HepG2 (cell line): ENCODE measurements around the gene MYOM1. TPM values are rescaled to one million over a fixed set of nuclear protein-coding genes. Genes with fewer than 3 reads are reported as not detected.

ENCODE experiments used
- ATAC-seq: fragments of 200-7000 bp; cut with Tn5 transposase; 3 replicates; pipeline ENCODE4 v1.9.1; 2020; ENCODE audit warnings: mild to moderate bottlenecking, moderate library complexity
- BruUV-seq: library from RNA; stranded (reverse); fragments of 400-500 nt; replicated peaks from 2 replicates; lab custom pipeline; 2021; lab: Mats Ljungman, UMichigan
- CTCF ChIA-PET: fragments of 300-600 bp; formaldehyde crosslinking; extraction: SDS; loops from one replicate; lab custom pipeline; 2021; ENCODE audit warnings: low total read pairs, inconsistent platforms, low intra/inter-chr PET ratio; lab: Yijun Ruan, JAX
- POLR2A ChIA-PET: fragments of 350-600 bp; sonication (Branson Sonifier 250); formaldehyde crosslinking; loops from one replicate; lab custom pipeline; 2020; ENCODE audit warnings: antibody characterized with exemption, inconsistent platforms; lab: Yijun Ruan, JAX
- DNase-seq: peaks from one replicate; pipeline ENCODE4 v3.0.0-alpha.2; 2015; ENCODE audit warnings: low spot score
- FAIRE-seq: peaks from 3 replicates; lab custom pipeline; 2011; peaks lifted over from hg19 to GRCh38; lab: Jason Lieb, UNC
- H2AFZ ChIP-seq: one replicate; pipeline ENCODE4 v1.6.1; 2011; ENCODE audit warnings: low read length, inconsistent platforms
- H3K27ac ChIP-seq: fragments of 300-600 bp; 3 replicates; pipeline ENCODE4 v1.8.0; 2011; ENCODE audit warnings: mixed run types, mild to moderate bottlenecking, mixed read lengths, low read length, inconsistent platforms; ENCODE audit not compliant: insufficient read depth; ENCODE audit errors: extremely low read length
- H3K27me3 ChIP-seq, 2 experiments: fragments of 200-600 bp in 1 of 2; 2 replicates in 1 of 2; 3 replicates in 1 of 2; pipeline versions ENCODE4 v1.6.0 to v1.8.0; 2011; ENCODE audit warnings: low read length in 2 of 2, mild to moderate bottlenecking in 2 of 2, moderate library complexity in 2 of 2, inconsistent platforms in 1 of 2; ENCODE audit not compliant: insufficient read depth in 2 of 2, control insufficient read depth in 1 of 2
- H3K36me3 ChIP-seq, 2 experiments: fragments of 200-600 bp in 1 of 2; replicated peaks in 1 of 2; 2 replicates in 1 of 2; 3 replicates in 1 of 2; pipeline versions ENCODE4 v1.5.1 to v1.8.0; 2011; ENCODE audit warnings: low read length in 2 of 2, inconsistent platforms in 1 of 2; ENCODE audit not compliant: insufficient read depth in 2 of 2, control insufficient read depth in 1 of 2
- H3K4me1 ChIP-seq: 2 replicates; pipeline ENCODE4 v1.5.1; 2012; ENCODE audit warnings: low read length, inconsistent platforms; ENCODE audit not compliant: insufficient read depth
- H3K4me2 ChIP-seq: 2 replicates; pipeline ENCODE4 v1.6.0; 2011; ENCODE audit warnings: low read depth, low read length, inconsistent platforms
- H3K4me3 ChIP-seq, 3 experiments: fragments of 200-600 bp in 1 of 3; sonication (generic), shearing (Covaris generic) in 1 of 3; replicated peaks in 1 of 3; 2 replicates each; pipeline ENCODE4 v1.5.1; 2011 to 2016; ENCODE audit warnings: low read length in 3 of 3, inconsistent platforms in 2 of 3, low read depth in 2 of 3, mild to moderate bottlenecking in 2 of 3, control low read depth in 1 of 3, mixed read lengths in 1 of 3; ENCODE audit not compliant: insufficient read depth in 1 of 3
- H3K79me2 ChIP-seq: one replicate; pipeline ENCODE4 v1.6.1; 2011; ENCODE audit warnings: low read length, inconsistent platforms; ENCODE audit not compliant: insufficient read depth
- H3K9ac ChIP-seq: 2 replicates; pipeline ENCODE4 v1.6.0; 2011; ENCODE audit warnings: mild to moderate bottlenecking, low read depth, low read length, inconsistent platforms; ENCODE audit not compliant: insufficient read depth
- H3K9me3 ChIP-seq: 2 replicates; pipeline ENCODE4 v1.5.1; 2012; ENCODE audit warnings: mild to moderate bottlenecking, low read length
- H4K20me1 ChIP-seq: 2 replicates; pipeline ENCODE4 v1.6.0; 2011; ENCODE audit warnings: inconsistent platforms, mild to moderate bottlenecking, low read length, moderate library complexity; ENCODE audit not compliant: insufficient read depth
- AFF4 ChIP-seq: sonication (generic); formaldehyde crosslinking; IDR thresholded peaks from 2 replicates; pipeline ENCODE4 v1.4.0; 2020; ENCODE audit warnings: missing genetic modification reagents
- AKAP8 ChIP-seq: sonication (generic); formaldehyde crosslinking; IDR thresholded peaks from 2 replicates; pipeline ENCODE4 v1.5.1; 2020; ENCODE audit warnings: mild to moderate bottlenecking, missing genetic modification reagents
- CREB1 ChIP-seq, 2 experiments: fragments of 450-650 bp in 1 of 2; IDR thresholded peaks; 2 replicates each; pipeline ENCODE4 v1.6.1; 2016 to 2017; ENCODE audit warnings: control low read depth in 1 of 2, mild to moderate bottlenecking in 1 of 2, missing compliant biosample characterization in 1 of 2, missing genetic modification characterization in 1 of 2
- HMGA1 ChIP-seq: sonication (generic); formaldehyde crosslinking; conservative IDR thresholded peaks from 2 replicates; pipeline ENCODE4 v1.4.0; 2020; ENCODE audit warnings: missing genetic modification reagents
- PAXIP1 ChIP-seq: sonication (generic); formaldehyde crosslinking; conservative IDR thresholded peaks from 2 replicates; pipeline ENCODE4 v1.4.0; 2020; ENCODE audit warnings: mild to moderate bottlenecking, missing genetic modification reagents, moderate library complexity
- SMARCE1 ChIP-seq: fragments of 450-650 bp; IDR thresholded peaks from 2 replicates; pipeline ENCODE4 v1.6.1; 2017; ENCODE audit warnings: borderline replicate concordance
- ZBED4 ChIP-seq: sonication (generic); formaldehyde crosslinking; IDR thresholded peaks from 2 replicates; pipeline ENCODE4 v1.4.0; 2020; ENCODE audit warnings: missing genetic modification reagents, borderline replicate concordance
- ZFYVE20 ChIP-seq: sonication (generic); formaldehyde crosslinking; IDR thresholded peaks from 2 replicates; pipeline ENCODE4 v1.8.0; 2023; ENCODE audit warnings: low read depth, mild to moderate bottlenecking, moderate library complexity, missing genetic modification reagents, borderline replicate concordance
- ZNF414 ChIP-seq: sonication (generic); formaldehyde crosslinking; IDR thresholded peaks from 2 replicates; pipeline ENCODE4 v1.5.0; 2020; ENCODE audit warnings: missing genetic modification reagents
- ZNF468 ChIP-seq: sonication (generic); formaldehyde crosslinking; IDR thresholded peaks from 2 replicates; pipeline ENCODE4 v1.8.0; 2022; ENCODE audit warnings: mild to moderate bottlenecking, moderate library complexity, missing genetic modification reagents
- WGBS: methylation state at CpG from one replicate; pipeline ENCODE4 v1.1.6; 2017; ENCODE audit warnings: low lambda C conversion rate; 5-methylcytosine and 5-hydroxymethylcytosine counted together
- in situ Hi-C: cut with HindIII; loops from 2 replicates; pipeline ENCODE4 v1.10.0; 2017; ENCODE audit warnings: low pct_unique_long_range_greater_than_20kb; ENCODE audit not compliant: extremely low pct_ligation_motif_present
- intact Hi-C: fragments of 100-400 bp; cut with micrococcal nuclease; formaldehyde crosslinking; loops from one replicate; pipeline ENCODE4 v1.10.0; 2022; ENCODE audit not compliant: unreplicated experiment
- polyA plus RNA-seq, 8 experiments: library from polyadenylated mRNA; depleted of rRNA in 3 of 8; stranded (reverse) in 7 of 8; unstranded in 1 of 8; fragments of >200 nt; fragmentation: Illumina TruSeq in 4 of 8; extraction: Trizol in 4 of 8; gene quantifications; 2 replicates each; pipeline versions ENCODE4 v1.2.1 to v1.2.3, GENCODE V29; 2011 to 2016; ENCODE audit warnings: low read depth in 4 of 8, missing spikeins in 1 of 8, mixed read lengths in 1 of 8; ENCODE audit not compliant: insufficient read depth in 1 of 8
- total RNA-seq, 5 experiments: library from RNA; depleted of rRNA; stranded (reverse); fragments of >200 nt; fragmentation: Illumina TruSeq; extraction: Trizol; gene quantifications; 2 replicates each; pipeline ENCODE4 v1.2.3, GENCODE V29; 2016; ENCODE audit warnings: low read depth in 1 of 5

MYOM1 gene
- total and polyA plus RNA-seq, 2 of the 13 experiments (the other 11 are each of a cell fraction or from before 2014, with no cell fraction given) = 0.46 to 0.98 TPM

- peak overlapping the region; percentile 22 for H3K27ac ChIP-seq
- H3K4me3 ChIP-seq = no peak overlapping the region
- DNase-seq (no peak), ATAC-seq (peak; percentile 54; the same call in 2 of the 3 replicates), FAIRE-seq (no peak)
- in situ Hi-C loops (no loop called here), intact Hi-C loops (no loop called here)
- H3K27me3 ChIP-seq = no peaks in the 10 kb centered on the region
- peak overlapping the region; percentile 29; the same call in 1 of the 2 replicates for H3K4me2 ChIP-seq
- BruUV-seq = no TSS peak
- no peaks in the 10 kb centered on the region for H3K9me3 ChIP-seq
- no peaks in the 10 kb centered on the region for H3K79me2 ChIP-seq
- H2AFZ ChIP-seq = no peak overlapping the region
- POLR2A ChIA-PET = interaction anchor here (1.2 to 1.7 kb wide), 5 partner anchors 8 to 63 kb away, joined by 4 to 5 read pairs (median 4); no protein-coding TSS in a partner anchor
- CTCF ChIA-PET = no interaction called here
- 26% methylated on average over 6 of the region's 6 CpGs for WGBS
- peaks cover 27% of the 10 kb centered on the region for H3K4me1 ChIP-seq
- H3K36me3 ChIP-seq = no peaks in the 10 kb centered on the region; a peak in 1 of 5 replicates
- H3K9ac ChIP-seq = no peak overlapping the region
- no peaks in the 10 kb centered on the region for H4K20me1 ChIP-seq
- TF ChIP-seq HMGA1 (CRISPR knock-in tag) (no peak), SMARCE1 (no peak), AKAP8 (no peak), ZNF414 (CRISPR knock-in tag) (no peak), AFF4 (CRISPR knock-in tag) (no peak), ZFYVE20 (CRISPR knock-in tag) (no peak), ZNF468 (CRISPR knock-in tag) (no peak), PAXIP1 (CRISPR knock-in tag) (peak; percentile 31; the same call in 1 of the 2 replicates), CREB1 (IDR thresholded peaks at IDR 0.05) (no peak), CREB1 (CRISPR knock-in tag; IDR thresholded peaks at IDR 0.05) (no peak), ZBED4 (CRISPR knock-in tag) (no peak)
Measured at GRCh38 chr18:3184275-3184963, 35.3 kb downstream of the MYOM1 start.
